Astrocyte of the spinal cord (primary cell): Measurements from ENCODE around the gene LLGL2.

ENCODE experiments used
- DNase-seq: peaks from one replicate; pipeline ENCODE4 v3.0.0; 2011; ENCODE audit warnings: low read depth, low spot score
- H3K4me3 ChIP-seq: 2 replicates; pipeline ENCODE4 v1.5.1; 2011; ENCODE audit warnings: low read depth, mild to moderate bottlenecking, low read length, moderate library complexity
- CTCF ChIP-seq: IDR thresholded peaks from 2 replicates; pipeline ENCODE4 v1.5.1; 2012; ENCODE audit warnings: low read depth, mild to moderate bottlenecking, low read length, inconsistent platforms
- in situ Hi-C: cut with HindIII; loops from 2 replicates; pipeline ENCODE4 v1.10.0; 2017; ENCODE audit warnings: low sequenced_read_pairs

LLGL2 gene

GRCh38 chr17:75588596-75589011 lies 63.1 kb downstream of the LLGL2 start:
- in situ Hi-C loops, result no loop called here

GRCh38 chr17:75589012-75589918 lies 63.8 kb downstream of the LLGL2 start:
- in situ Hi-C loops, result no loop called here
- DNase-seq, result peak; percentile 71
- peak overlapping the region; percentile 38 for H3K4me3 ChIP-seq
- peak; percentile 64 for TF ChIP-seq CTCF

More at GRCh38 chr17:75588596-75589011, 63.1 kb downstream of the LLGL2 start:
- DNase-seq, result no peak
- TF ChIP-seq CTCF, result no peak
- peak overlapping the region; percentile 17 for H3K4me3 ChIP-seq

DNA sequence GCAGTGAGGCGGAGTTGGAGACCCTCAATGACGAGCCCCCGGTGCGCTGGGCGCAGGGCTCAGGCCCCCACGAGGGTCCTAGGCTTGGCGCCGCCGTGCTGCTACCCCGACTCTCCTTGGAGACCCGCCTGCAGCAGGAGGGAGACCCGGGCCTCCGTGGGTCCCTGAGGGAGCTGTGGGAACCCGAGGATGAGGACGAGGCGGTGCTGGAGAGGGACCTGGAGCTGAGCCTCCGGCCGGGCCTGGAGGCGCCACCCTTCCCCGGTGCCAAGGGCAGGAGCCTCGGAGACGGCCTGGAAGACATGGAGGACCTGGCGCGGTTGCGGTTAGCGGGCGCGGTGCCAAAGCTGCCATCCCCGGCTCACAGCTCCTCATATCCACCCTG lies 64.4 kb downstream of the LLGL2 start:
- no peak for DNase-seq
- H3K4me3 ChIP-seq, result no peak overlapping the region
- in situ Hi-C loops, result no loop called here
- no peak for TF ChIP-seq CTCF

GRCh38 chr17:75590314-75590761 lies 64.8 kb downstream of the LLGL2 start:
- in situ Hi-C loops, result no loop called here
- no peak for TF ChIP-seq CTCF
- H3K4me3 ChIP-seq, result no peak overlapping the region
- DNase-seq, result no peak

- H3K4me3 ChIP-seq, result no peak overlapping the region
- TF ChIP-seq CTCF, result no peak
- DNase-seq, result no peak
- in situ Hi-C loops, result no loop called here
Observed at GRCh38 chr17:75590849-75591721, 65.6 kb downstream of the LLGL2 start.

- DNase-seq, result no peak
- in situ Hi-C loops, result no loop called here
- no peak overlapping the region for H3K4me3 ChIP-seq
- TF ChIP-seq CTCF, result no peak
Observed at GRCh38 chr17:75591722-75592302, 66.3 kb downstream of the LLGL2 start.
